ENCODE results near the gene PPARA. TPM values are rescaled to one million over a fixed set of nuclear protein-coding genes. Genes with fewer than 3 reads are reported as not detected.

The PPARA gene
- total RNA-seq, 1 experiment from 2014 or later, result 14.5 TPM

- Histone ChIP-seq H3K9me2 (ENCODE audit: insufficient read depth) (no peaks in the 10 kb centered on the region), H4K20me1 (ENCODE audit: insufficient read depth) (no peaks in the 10 kb centered on the region), H3K36me3 (ENCODE audit: control insufficient read depth in 1 of 2, insufficient read depth in 2 of 2, low read length in 2 of 2) (0 out of 4 replicates have a peak, but pooled peaks cover 0 to 2% of the 10 kb centered on the region in 2 experiments), H3K4me3 (replicated peaks in 1 of 2; ENCODE audit: low read depth in 1 of 2, low read length in 2 of 2) (no peak overlapping the region), H3K79me2 (ENCODE audit: insufficient read depth, low read length) (no peaks in the 10 kb centered on the region), H3K9ac (ENCODE audit: low read length) (no peak overlapping the region), H2AFZ (ENCODE audit: low read depth, low read length, poor library complexity, severe bottlenecking) (no peak overlapping the region), H3K27me3 (ENCODE audit: insufficient read depth, low read length) (no peaks in the 10 kb centered on the region), H3K9me3 (ENCODE audit: control insufficient read depth in 1 of 2, insufficient read depth in 1 of 2, low read depth in 1 of 2, low read length in 2 of 2) (no peaks in the 10 kb centered on the region), H3K4me2 (ENCODE audit: low read length) (no peak overlapping the region), H3K4me1 (ENCODE audit: control insufficient read depth in 1 of 2, insufficient read depth in 2 of 2, low read length in 2 of 2) (no peaks in the 10 kb centered on the region), H3K27ac (ENCODE audit: low read depth, low read length) (no peak overlapping the region)
- no peak for TF ChIP-seq RAD21 (IDR thresholded peaks at IDR 0.05; ENCODE audit: low read depth)
- TF ChIP-seq POLR2A (IDR thresholded peaks at IDR 0.05; ENCODE audit: borderline replicate concordance, extremely low read depth, insufficient read depth, insufficient read length), result no peak
- no peak for TF ChIP-seq ATF3 (IDR thresholded peaks at IDR 0.05)
- no peak for TF ChIP-seq YY1 (IDR thresholded peaks at IDR 0.05; ENCODE audit: extremely low read depth, insufficient replicate concordance, low read depth, low read length)
- ATAC-seq, result no peak
- BruUV-seq (replicated peaks), result no TSS peak
- no peak for DNase-seq (ENCODE audit: low read depth, low spot score)
- ChIA-PET CTCF (no interaction called here), RAD21 (ENCODE audit: low non-redundant PET in 1 of 2, low total read pairs in 2 of 2, uncharacterized antibody in 2 of 2, unreplicated experiment in 2 of 2) (no interaction called here), POLR2A (no interaction called here)
- intact Hi-C loops (cut with micrococcal nuclease), result loop anchor here (10.0 kb wide), 1 partner anchor 87 kb away; the partner anchor contains the start of gene PPARA
Observed at GRCh38 chr22:46241396-46242007, 91.2 kb downstream of the PPARA start.

GRCh38 chr22:46242076-46242475 is 91.8 kb downstream of the PPARA start:
- ATAC-seq (no peak), DNase-seq (ENCODE audit: low read depth, low spot score) (no peak)
- H3K27ac ChIP-seq (ENCODE audit: low read depth, low read length), result no peak overlapping the region
- H3K9me3 ChIP-seq (ENCODE audit: control insufficient read depth in 1 of 2, insufficient read depth in 1 of 2, low read depth in 1 of 2, low read length in 2 of 2), result no peaks in the 10 kb centered on the region
- H3K4me3 ChIP-seq (replicated peaks in 1 of 2; ENCODE audit: low read depth in 1 of 2, low read length in 2 of 2), result no peak overlapping the region
- H3K27me3 ChIP-seq (ENCODE audit: insufficient read depth, low read length), result no peaks in the 10 kb centered on the region
- intact Hi-C loops (cut with micrococcal nuclease), result loop anchor here (10.0 kb wide), 1 partner anchor 87 kb away; the partner anchor contains the start of gene PPARA
- TF ChIP-seq EZH2phosphoT487 (IDR thresholded peaks at IDR 0.05; ENCODE audit: borderline replicate concordance) (no peak), RAD21 (IDR thresholded peaks at IDR 0.05; ENCODE audit: low read depth) (no peak), TCF7L2 (IDR thresholded peaks at IDR 0.05; ENCODE audit: borderline replicate concordance, extremely low read depth, insufficient read depth, insufficient read length) (no peak), CBX3 (IDR thresholded peaks at IDR 0.05; ENCODE audit: low read depth) (no peak), FOSL1 (IDR thresholded peaks at IDR 0.05; ENCODE audit: low read depth) (no peak), JUND (IDR thresholded peaks at IDR 0.05) (no peak)
- no peak overlapping the region for H3K4me2 ChIP-seq (ENCODE audit: low read length)
- no peaks in the 10 kb centered on the region for H3K4me1 ChIP-seq (ENCODE audit: control insufficient read depth in 1 of 2, insufficient read depth in 2 of 2, low read length in 2 of 2)
- H4K20me1 ChIP-seq (ENCODE audit: insufficient read depth), result no peaks in the 10 kb centered on the region
- ChIA-PET RAD21 (ENCODE audit: low non-redundant PET in 1 of 2, low total read pairs in 2 of 2, uncharacterized antibody in 2 of 2, unreplicated experiment in 2 of 2) (no interaction called here), POLR2A (no interaction called here), CTCF (no interaction called here)
- H3K79me2 ChIP-seq (ENCODE audit: insufficient read depth, low read length), result no peaks in the 10 kb centered on the region
- H2AFZ ChIP-seq (ENCODE audit: low read depth, low read length, poor library complexity, severe bottlenecking), result no peak overlapping the region
- H3K36me3 ChIP-seq (ENCODE audit: control insufficient read depth in 1 of 2, insufficient read depth in 2 of 2, low read length in 2 of 2), result 0 out of 4 replicates have a peak, but pooled peaks cover 0 to 2% of the 10 kb centered on the region in 2 experiments
- no TSS peak for BruUV-seq (replicated peaks)
- no peak overlapping the region for H3K9ac ChIP-seq (ENCODE audit: low read length)
- H3K9me2 ChIP-seq (ENCODE audit: insufficient read depth), result no peaks in the 10 kb centered on the region
